CD4-positive, alpha-beta T cell (primary cell): ENCODE data around the gene GIMAP5. TPM values are rescaled to one million over a fixed set of nuclear protein-coding genes. Genes with fewer than 3 reads are reported as not detected.

Experiments used
- ATAC-seq: fragments of 200-7000 bp; cut with Tn5 transposase; one replicate; pipeline ENCODE4 v1.10.0; 2022; ENCODE audit warnings: mild to moderate bottlenecking; ENCODE audit not compliant: poor library complexity
- CTCF ChIA-PET: fragments of 350-600 bp; sonication (Branson Sonifier 250); formaldehyde crosslinking; loops from one replicate; lab custom pipeline; 2021; ENCODE audit warnings: antibody characterized with exemption, inconsistent platforms; lab: Charles Lee
- POLR2A ChIA-PET: fragments of 350-600 bp; sonication (Branson Sonifier 250); formaldehyde crosslinking; loops from one replicate; lab custom pipeline; 2021; ENCODE audit warnings: antibody characterized with exemption, inconsistent platforms; lab: Charles Lee
- DNase-seq, 14 experiments: peaks; one replicate each; pipeline ENCODE4 v3.0.0-alpha.2; 2013 to 2020; ENCODE audit warnings: mixed read lengths in 2 of 14
- H3K27ac ChIP-seq, 2 donors: one replicate each; pipeline versions ENCODE4 v1.5.1 to v1.7.0; 2013; ENCODE audit warnings: low read length in 2 of 2, low read depth in 1 of 2, mild to moderate bottlenecking in 1 of 2
- H3K27me3 ChIP-seq, 2 experiments: 1 replicate in 1 of 2; 2 replicates in 1 of 2; pipeline versions ENCODE4 v1.6.1 to v1.7.0; 2013; ENCODE audit warnings: low read length in 2 of 2, control low read depth in 1 of 2, mild to moderate bottlenecking in 1 of 2, moderate library complexity in 1 of 2; ENCODE audit not compliant: insufficient read depth in 2 of 2, control insufficient read depth in 1 of 2
- H3K36me3 ChIP-seq: one replicate; pipeline ENCODE4 v1.6.1; 2013; ENCODE audit warnings: low read length, control low read depth; ENCODE audit not compliant: insufficient read depth
- H3K4me1 ChIP-seq: one replicate; pipeline ENCODE4 v1.6.1; 2013; ENCODE audit warnings: low read length, control low read depth; ENCODE audit not compliant: insufficient read depth
- H3K4me3 ChIP-seq: one replicate; pipeline ENCODE4 v1.5.1; 2013; ENCODE audit warnings: mild to moderate bottlenecking, low read length, moderate library complexity
- H3K9me3 ChIP-seq, 2 experiments: 1 replicate in 1 of 2; 2 replicates in 1 of 2; pipeline versions ENCODE4 v1.6.1 to v1.7.0; 2013; ENCODE audit warnings: low read length in 2 of 2, mild to moderate bottlenecking in 2 of 2, control low read depth in 1 of 2, moderate library complexity in 1 of 2; ENCODE audit not compliant: control insufficient read depth in 1 of 2, insufficient read depth in 1 of 2
- H3K27ac Mint-ChIP-seq: one replicate; pipeline ENCODE4 v1.8.0; 2020; ENCODE audit warnings: mixed read lengths
- H3K27me3 Mint-ChIP-seq: one replicate; pipeline ENCODE4 v1.8.0; 2021; ENCODE audit warnings: mixed read lengths
- H3K36me3 Mint-ChIP-seq: one replicate; pipeline ENCODE4 v1.8.0; 2021; ENCODE audit warnings: low read depth, mixed read lengths
- H3K4me1 Mint-ChIP-seq: one replicate; pipeline ENCODE4 v1.8.0; 2021; ENCODE audit warnings: low read depth, mixed read lengths
- H3K4me3 Mint-ChIP-seq: one replicate; pipeline ENCODE4 v1.8.0; 2020; ENCODE audit warnings: mild to moderate bottlenecking, mixed read lengths
- H3K9me3 Mint-ChIP-seq: one replicate; pipeline ENCODE4 v1.8.0; 2020; ENCODE audit warnings: mixed read lengths
- CTCF ChIP-seq: fragments of 200-600 bp; IDR thresholded peaks from one replicate; pipeline ENCODE4 v1.8.0; 2022; ENCODE audit warnings: antibody characterized with exemption, mild to moderate bottlenecking
- intact Hi-C, 2 experiments: fragments of 100-400 bp; cut with DNase I in 1 of 2; cut with micrococcal nuclease in 1 of 2; formaldehyde crosslinking; loops; one replicate each; pipeline versions ENCODE4 v1.15.1 to v1.9.0; 2023 to 2025; cut with DNase I, micrococcal nuclease
- total RNA-seq, 174 experiments: library from RNA in 2 of 174; stranded (reverse) in 2 of 174; gene quantifications; one replicate each; pipeline ENCODE4 v1.2.3 and lab custom pipeline; 2021 to 2026

GIMAP5 gene
- total RNA-seq, 2 experiments from 2014 or later, result 31.3 to 35.2 TPM

- ChIA-PET CTCF (interaction anchor here (1.1 to 1.3 kb wide), 2 partner anchors 177 to 297 kb away, joined by 3 to 5 read pairs; no protein-coding TSS in a partner anchor), POLR2A (interaction anchor here (0.6 to 8.9 kb wide), 12 partner anchors 9 to 295 kb away, joined by 3 to 120 read pairs (median 28); partner anchors contain the start of genes GIMAP1, GIMAP4, GIMAP7 and GIMAP8)
- Mint-ChIP-seq H3K4me3 (peak overlapping the region; percentile 99), H3K9me3 (no peaks in the 10 kb centered on the region), H3K27ac (peak overlapping the region; percentile 87), H3K36me3 (peaks cover 53% of the 10 kb centered on the region), H3K4me1 (peaks cover 100% of the 10 kb centered on the region), H3K27me3 (no peaks in the 10 kb centered on the region)
- no peak for TF ChIP-seq CTCF
- Histone ChIP-seq H3K4me3 (peak overlapping the region; percentile 65), H3K9me3 (peaks cover 0 to 4% of the 10 kb centered on the region in 2 experiments), H3K36me3 (peaks cover 45% of the 10 kb centered on the region), H3K27ac (peak overlapping the region; percentile 56 to 79), H3K4me1 (peaks cover 95% of the 10 kb centered on the region), H3K27me3 (no peaks in the 10 kb centered on the region)
- intact Hi-C loops, result no loop called here
- no peak for DNase-seq
- no peak for ATAC-seq
Observed at GRCh38 chr7:150745876-150746275, 8.7 kb downstream of the GIMAP5 start.

GRCh38 chr7:150746921-150747320, 9.7 kb downstream of the GIMAP5 start:
- ATAC-seq (peak; percentile 40), DNase-seq (peak in 3 of 14 experiments; percentile 51 to 62 (median 59))
- Histone ChIP-seq H3K4me3 (peak overlapping the region; percentile 31), H3K27me3 (no peaks in the 10 kb centered on the region), H3K9me3 (peaks cover 0 to 4% of the 10 kb centered on the region in 2 experiments), H3K36me3 (peaks cover 35% of the 10 kb centered on the region), H3K27ac (peak overlapping the region; percentile 65 to 69), H3K4me1 (peaks cover 92% of the 10 kb centered on the region)
- peaks cover 42% of the 10 kb centered on the region for H3K36me3 Mint-ChIP-seq
- peaks cover 97% of the 10 kb centered on the region for H3K4me1 Mint-ChIP-seq
- H3K27me3 Mint-ChIP-seq, result no peaks in the 10 kb centered on the region
- no peaks in the 10 kb centered on the region for H3K9me3 Mint-ChIP-seq
- ChIA-PET CTCF (interaction anchor here (0.7 kb wide), 1 partner anchor 115 kb away, joined by 3 read pairs; the partner anchor contains the start of gene GIMAP6), POLR2A (interaction anchor here (1.0 to 8.9 kb wide), 11 partner anchors 8 to 296 kb away, joined by 3 to 120 read pairs (median 10); partner anchors contain the start of genes GIMAP1, GIMAP4, GIMAP7 and GIMAP8)
- intact Hi-C loops, result no loop called here
- peak overlapping the region; percentile 90 for H3K4me3 Mint-ChIP-seq
- TF ChIP-seq CTCF, result no peak
- peak overlapping the region; percentile 87 for H3K27ac Mint-ChIP-seq

GRCh38 chr7:150748376-150748775, 11.2 kb downstream of the GIMAP5 start:
- peaks cover 94% of the 10 kb centered on the region for H3K4me1 Mint-ChIP-seq
- POLR2A ChIA-PET, result interaction anchor here (0.5 to 8.9 kb wide), 9 partner anchors 9 to 297 kb away, joined by 3 to 88 read pairs (median 10); partner anchors contain the start of genes GIMAP1, GIMAP4, GIMAP6 and GIMAP7
- H3K9me3 Mint-ChIP-seq, result no peaks in the 10 kb centered on the region
- Histone ChIP-seq H3K9me3 (peaks cover 0 to 4% of the 10 kb centered on the region in 2 experiments), H3K4me3 (peak overlapping the region; percentile 31), H3K36me3 (peaks cover 20% of the 10 kb centered on the region), H3K27me3 (no peaks in the 10 kb centered on the region), H3K4me1 (peaks cover 93% of the 10 kb centered on the region), H3K27ac (peak overlapping the region; percentile 65 to 69)
- CTCF ChIA-PET, result no interaction called here
- peaks cover 28% of the 10 kb centered on the region for H3K36me3 Mint-ChIP-seq
- peak overlapping the region; percentile 87 for H3K27ac Mint-ChIP-seq
- H3K27me3 Mint-ChIP-seq, result no peaks in the 10 kb centered on the region
- peak overlapping the region; percentile 40 for H3K4me3 Mint-ChIP-seq
- DNase-seq, result peak in 3 of 14 experiments; percentile 54 to 58 (median 57)
- peak; percentile 61 for ATAC-seq
- intact Hi-C loops, result no loop called here
- TF ChIP-seq CTCF, result no peak
